Coronary artery (tissue), 2 donors: Measurements from ENCODE around the gene PREX1.
A peak's percentile ranks its signal among the peaks of the same experiment; 100 is the strongest.

Experiments used
- DNase-seq: peaks from one replicate; pipeline ENCODE4 v3.0.0-alpha.2; 2017; ENCODE audit warnings: low spot score
- H3K27ac ChIP-seq, 2 donors: fragments of 200-600 bp; sonication (generic); one replicate each; pipeline ENCODE4 v1.5.1; 2016 to 2019
- H3K4me3 ChIP-seq: fragments of 200-600 bp; sonication (generic); 2 replicates; pipeline ENCODE4 v1.5.1; 2016; ENCODE audit warnings: mild to moderate bottlenecking, moderate library complexity
- CTCF ChIP-seq: fragments of 200-600 bp; sonication (generic); IDR thresholded peaks from one replicate; pipeline ENCODE4 v1.5.1; 2019; ENCODE audit warnings: antibody characterized with exemption

The PREX1 gene

GRCh38 chr20:48717680-48718223 lies 110.0 kb downstream of the PREX1 start:
- Histone ChIP-seq H3K27ac (peak overlapping the region; percentile 35 to 64), H3K4me3 (no peak overlapping the region)
- DNase-seq, result no peak
- TF ChIP-seq CTCF, result no peak

GRCh38 chr20:48717095-48717672 lies 110.6 kb downstream of the PREX1 start:
- no peak for DNase-seq
- Histone ChIP-seq H3K27ac (peak overlapping the region in 1 of 2 donors; percentile 67), H3K4me3 (no peak overlapping the region)
- no peak for TF ChIP-seq CTCF

- no peak for TF ChIP-seq CTCF
- Histone ChIP-seq H3K4me3 (no peak overlapping the region), H3K27ac (peak overlapping the region in 1 of 2 donors; percentile 67)
- DNase-seq, result no peak
These were observed 111.3 kb downstream of the PREX1 start for GRCh38 chr20:48716541-48716940.

- DNase-seq, result no peak
- Histone ChIP-seq H3K27ac (peak overlapping the region in 1 of 2 donors; percentile 67), H3K4me3 (no peak overlapping the region)
- no peak for TF ChIP-seq CTCF
These were observed 111.7 kb downstream of the PREX1 start for GRCh38 chr20:48716086-48716485.

- no peak for TF ChIP-seq CTCF
- Histone ChIP-seq H3K4me3 (no peak overlapping the region), H3K27ac (no peak overlapping the region)
- DNase-seq, result no peak
These were observed 113.0 kb downstream of the PREX1 start for GRCh38 chr20:48714764-48715163.

- H3K27ac ChIP-seq, result peak overlapping the region; percentile 40 to 47
- H3K4me3 ChIP-seq, result no peak overlapping the region
- no peak for TF ChIP-seq CTCF
- DNase-seq, result no peak
These were observed 115.9 kb downstream of the PREX1 start for GRCh38 chr20:48711696-48712464.

GRCh38 chr20:48711044-48711428 lies 116.8 kb downstream of the PREX1 start:
- no peak for DNase-seq
- H3K27ac ChIP-seq, result peak overlapping the region; percentile 45 to 62
- no peak for TF ChIP-seq CTCF
- no peak overlapping the region for H3K4me3 ChIP-seq
